Subcutaneous abdominal adipose tissue (tissue), 5 donors: ENCODE results near the gene MTHFR.

Source experiments
- H3K27ac ChIP-seq: one replicate; pipeline ENCODE4 v1.7.0; 2013; ENCODE audit warnings: low read depth, mild to moderate bottlenecking, inconsistent platforms, low read length, moderate library complexity
- H3K27me3 ChIP-seq, 5 donors: one replicate each; pipeline ENCODE4 v1.7.0; 2013; ENCODE audit warnings: low read length in 5 of 5, inconsistent platforms in 1 of 5; ENCODE audit not compliant: control insufficient read depth in 5 of 5, insufficient read depth in 4 of 5
- H3K36me3 ChIP-seq, 5 donors: one replicate each; pipeline ENCODE4 v1.7.0; 2013; ENCODE audit warnings: low read length in 5 of 5; ENCODE audit not compliant: control insufficient read depth in 5 of 5, insufficient read depth in 5 of 5
- H3K4me1 ChIP-seq, 5 donors: one replicate each; pipeline ENCODE4 v1.7.0; 2013; ENCODE audit warnings: low read length in 5 of 5, mild to moderate bottlenecking in 3 of 5, moderate library complexity in 1 of 5; ENCODE audit not compliant: control insufficient read depth in 5 of 5, insufficient read depth in 5 of 5
- H3K4me3 ChIP-seq, 5 donors: one replicate each; pipeline ENCODE4 v1.7.0; 2013; ENCODE audit warnings: low read length in 5 of 5, low read depth in 1 of 5
- H3K9ac ChIP-seq, 5 donors: one replicate each; pipeline ENCODE4 v1.7.0; 2013; ENCODE audit warnings: low read length in 5 of 5, mild to moderate bottlenecking in 4 of 5, moderate library complexity in 3 of 5
- H3K9me3 ChIP-seq, 5 donors: one replicate each; pipeline ENCODE4 v1.7.0; 2013; ENCODE audit warnings: low read length in 5 of 5; ENCODE audit not compliant: control insufficient read depth in 5 of 5
- donor health status: healthy.
- donor health status: healthy.
- donor health status: healthy.
- donor health status: healthy.
- donor health status: healthy.

The MTHFR gene

GRCh38 chr1:11761285-11761684, 44.5 kb downstream of the MTHFR start:
- Histone ChIP-seq H3K27me3 (peaks cover 16 to 30% (median 21%) of the 10 kb centered on the region in 5 donors), H3K9me3 (no peaks in the 10 kb centered on the region), H3K4me1 (peaks cover 0 to 7% (median 5%) of the 10 kb centered on the region in 5 donors), H3K36me3 (no peaks in the 10 kb centered on the region), H3K27ac (no peak overlapping the region), H3K9ac (no peak overlapping the region), H3K4me3 (no peak overlapping the region)

DNA sequence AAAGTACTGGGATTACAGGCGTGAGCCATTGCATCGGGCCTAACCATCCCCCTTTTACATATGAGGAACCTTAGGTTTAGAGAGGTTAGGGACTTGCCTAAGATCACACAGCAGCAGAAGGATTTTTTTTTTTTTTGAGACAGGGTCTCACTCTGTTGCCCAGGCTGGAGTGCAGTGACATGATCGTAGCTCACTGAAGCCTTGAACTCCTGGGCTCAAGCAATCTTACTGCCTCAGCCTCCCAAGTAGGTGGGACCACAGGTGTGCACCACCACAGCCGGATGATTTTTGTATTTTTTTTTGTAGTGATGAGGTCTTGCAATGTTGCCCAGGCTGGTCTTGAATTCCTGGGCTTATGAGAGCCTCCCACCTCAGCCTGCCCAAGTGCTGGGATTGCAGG, 46.0 kb downstream of the MTHFR start:
- H3K27me3 ChIP-seq = peaks cover 16 to 27% (median 24%) of the 10 kb centered on the region in 5 donors
- no peak overlapping the region for H3K27ac ChIP-seq
- no peak overlapping the region for H3K9ac ChIP-seq
- peaks cover 0 to 7% (median 5%) of the 10 kb centered on the region in 5 donors for H3K4me1 ChIP-seq
- no peak overlapping the region for H3K4me3 ChIP-seq
- H3K36me3 ChIP-seq = no peaks in the 10 kb centered on the region
- no peaks in the 10 kb centered on the region for H3K9me3 ChIP-seq

DNA sequence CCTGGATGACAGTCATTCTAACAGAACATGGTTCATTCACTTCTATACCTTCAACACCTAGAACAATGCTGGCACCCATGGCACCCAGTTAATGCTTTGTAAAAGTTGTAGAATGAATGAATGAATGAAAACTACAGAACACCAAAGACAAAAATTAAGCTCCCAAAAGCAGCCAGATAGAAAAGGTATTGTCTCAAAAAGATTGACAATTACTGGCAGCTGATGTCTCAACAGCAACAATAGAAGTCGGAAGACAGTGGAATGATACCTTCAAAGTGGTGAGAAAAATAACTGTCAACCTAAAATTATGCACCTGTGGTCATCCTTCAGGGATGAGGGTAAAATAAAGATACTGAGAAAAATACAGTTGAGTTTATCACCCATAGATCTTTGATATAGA, 48.7 kb downstream of the MTHFR start:
- peaks cover 0 to 4% (median 4%) of the 10 kb centered on the region in 5 donors for H3K4me1 ChIP-seq
- H3K27ac ChIP-seq = no peak overlapping the region
- H3K4me3 ChIP-seq = no peak overlapping the region
- no peaks in the 10 kb centered on the region for H3K36me3 ChIP-seq
- peaks cover 9 to 20% (median 15%) of the 10 kb centered on the region in 5 donors for H3K27me3 ChIP-seq
- no peaks in the 10 kb centered on the region for H3K9me3 ChIP-seq
- no peak overlapping the region for H3K9ac ChIP-seq

DNA sequence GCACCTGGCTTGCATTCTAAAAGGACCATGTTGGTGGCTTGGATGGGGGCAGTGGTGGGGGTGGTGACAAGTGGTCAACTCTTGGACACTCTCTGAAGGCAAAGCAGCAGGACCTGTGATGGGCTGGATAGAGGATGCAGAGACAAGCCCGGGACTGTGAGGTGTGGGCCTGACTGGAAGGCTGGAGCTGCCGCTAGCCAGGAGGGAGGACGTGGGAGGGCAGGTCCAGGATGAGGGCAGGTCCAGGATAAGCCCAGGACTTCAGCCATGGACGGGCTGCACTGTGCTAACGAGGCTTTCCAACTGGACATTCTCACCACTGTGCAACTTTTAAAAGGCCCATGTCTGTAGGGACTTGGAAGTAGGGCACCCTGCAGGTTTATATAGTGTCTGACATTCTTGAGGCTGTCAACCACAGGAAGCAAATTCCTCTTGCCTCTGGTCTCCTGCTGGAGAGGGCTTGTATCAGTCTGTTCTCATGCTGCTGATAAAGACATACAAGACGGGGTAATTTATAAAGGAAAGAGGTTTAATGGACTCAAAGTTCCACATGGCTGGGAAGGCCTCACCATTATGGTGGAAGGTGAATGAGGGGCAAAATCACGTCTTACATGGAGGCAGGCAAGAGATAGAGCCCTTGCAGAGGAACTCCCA, 52.1 kb downstream of the MTHFR start:
- Histone ChIP-seq H3K9me3 (no peaks in the 10 kb centered on the region), H3K27ac (no peak overlapping the region), H3K4me1 (peaks cover 0 to 4% (median 0%) of the 10 kb centered on the region in 5 donors), H3K4me3 (no peak overlapping the region), H3K27me3 (peaks cover 0 to 12% (median 6%) of the 10 kb centered on the region in 5 donors), H3K9ac (no peak overlapping the region), H3K36me3 (peaks cover 0 to 29% (median 25%) of the 10 kb centered on the region in 5 donors)

- Histone ChIP-seq H3K9ac (no peak overlapping the region), H3K9me3 (no peaks in the 10 kb centered on the region), H3K4me3 (no peak overlapping the region), H3K36me3 (peaks cover 0 to 41% (median 33%) of the 10 kb centered on the region in 5 donors), H3K27me3 (peaks cover 0 to 12% (median 6%) of the 10 kb centered on the region in 5 donors), H3K4me1 (peaks cover 0 to 5% (median 0%) of the 10 kb centered on the region in 5 donors), H3K27ac (no peak overlapping the region)
Measured at GRCh38 chr1:11752359-11753088, 53.2 kb downstream of the MTHFR start.

DNA sequence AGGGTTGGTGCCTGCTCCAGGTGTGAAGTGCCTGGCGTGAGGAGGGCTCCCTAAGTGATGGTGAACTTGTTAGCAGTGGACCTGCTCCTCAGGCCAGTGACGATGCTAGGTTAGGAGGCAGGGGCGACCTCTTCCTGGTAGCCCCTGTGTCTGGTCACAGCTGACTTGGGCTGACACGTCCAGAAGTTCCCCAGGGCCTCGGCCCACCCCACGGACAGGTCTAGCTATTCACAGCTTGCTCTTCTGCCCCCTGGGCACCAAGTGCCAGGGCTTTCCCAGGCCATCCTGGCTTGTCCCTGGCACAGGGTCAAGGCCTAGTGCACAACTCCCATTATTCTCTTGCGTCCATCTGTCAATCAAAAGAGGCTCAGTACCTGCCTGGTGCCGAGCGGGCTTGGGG, 54.7 kb downstream of the MTHFR start:
- Histone ChIP-seq H3K4me3 (no peak overlapping the region), H3K27ac (no peak overlapping the region), H3K9me3 (no peaks in the 10 kb centered on the region), H3K9ac (no peak overlapping the region), H3K27me3 (peaks cover 0 to 12% (median 6%) of the 10 kb centered on the region in 5 donors), H3K4me1 (peaks cover 0 to 5% (median 0%) of the 10 kb centered on the region in 5 donors), H3K36me3 (peaks cover 0 to 55% (median 42%) of the 10 kb centered on the region in 5 donors)

DNA sequence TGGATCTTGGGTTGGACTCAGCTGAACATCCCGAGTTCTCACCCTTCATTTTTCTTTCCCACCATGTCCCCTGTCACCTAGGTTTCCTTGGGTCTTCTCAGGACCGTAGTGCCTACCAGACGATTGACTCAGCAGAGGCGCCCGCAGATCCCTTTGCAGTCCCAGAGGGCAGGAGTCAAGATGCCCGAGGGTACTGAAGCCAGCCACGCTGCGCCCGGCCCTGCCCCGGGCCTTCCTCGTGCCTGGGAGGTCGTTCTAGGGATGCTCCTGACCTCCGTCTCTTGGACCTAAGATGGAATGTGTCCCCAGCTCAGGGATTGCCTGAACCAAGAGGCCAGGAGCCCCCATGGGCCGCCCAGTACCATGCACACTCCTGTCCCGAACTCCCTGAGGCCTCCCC, 55.8 kb downstream of the MTHFR start:
- H3K4me3 ChIP-seq = no peak overlapping the region
- no peak overlapping the region for H3K9ac ChIP-seq
- peaks cover 0 to 63% (median 49%) of the 10 kb centered on the region in 5 donors for H3K36me3 ChIP-seq
- no peaks in the 10 kb centered on the region for H3K9me3 ChIP-seq
- H3K27me3 ChIP-seq = peaks cover 0 to 9% (median 6%) of the 10 kb centered on the region in 5 donors
- H3K4me1 ChIP-seq = peaks cover 0 to 5% (median 0%) of the 10 kb centered on the region in 5 donors
- no peak overlapping the region for H3K27ac ChIP-seq

- Histone ChIP-seq H3K27me3 (peaks cover 0 to 4% (median 2%) of the 10 kb centered on the region in 5 donors), H3K4me1 (peaks cover 0 to 5% (median 0%) of the 10 kb centered on the region in 5 donors), H3K36me3 (peaks cover 0 to 63% (median 49%) of the 10 kb centered on the region in 5 donors), H3K9ac (no peak overlapping the region), H3K4me3 (no peak overlapping the region), H3K9me3 (no peaks in the 10 kb centered on the region), H3K27ac (no peak overlapping the region)
Measured at GRCh38 chr1:11749203-11749689, 56.5 kb downstream of the MTHFR start.

GRCh38 chr1:11748294-11749202, 57.2 kb downstream of the MTHFR start:
- H3K9me3 ChIP-seq = no peaks in the 10 kb centered on the region
- peaks cover 0 to 5% (median 0%) of the 10 kb centered on the region in 5 donors for H3K4me1 ChIP-seq
- no peak overlapping the region for H3K4me3 ChIP-seq
- peaks cover 0 to 4% (median 2%) of the 10 kb centered on the region in 5 donors for H3K27me3 ChIP-seq
- no peak overlapping the region for H3K9ac ChIP-seq
- H3K36me3 ChIP-seq = peaks cover 0 to 63% (median 49%) of the 10 kb centered on the region in 5 donors
- H3K27ac ChIP-seq = no peak overlapping the region
